Fibroblast of the aortic adventitia (primary cell): ENCODE data around the gene RBM24. TPM values are rescaled to one million over a fixed set of nuclear protein-coding genes. Genes with fewer than 3 reads are reported as not detected.

Source experiments
- DNase-seq: peaks from one replicate; pipeline ENCODE4 v3.0.0-alpha.2; 2010; ENCODE audit warnings: low read depth
- H3K4me3 ChIP-seq: 2 replicates; pipeline ENCODE4 v1.5.1; 2011; ENCODE audit warnings: low read depth, mild to moderate bottlenecking, control low read depth, low read length, moderate library complexity
- total RNA-seq: library from RNA; depleted of rRNA; stranded (reverse); fragments of >200 nt; gene quantifications from 2 replicates; pipeline ENCODE4 v1.2.3, GENCODE V29; 2012; ENCODE audit warnings: low replicate concordance
- TF ChIP-seq, protein P1 (sequence below): IDR thresholded peaks from 2 replicates; pipeline ENCODE4 v1.5.1; 2011; ENCODE audit warnings: mild to moderate bottlenecking, low read length, control low read depth, inconsistent platforms; ENCODE audit not compliant: insufficient read depth

Gene RBM24
- total RNA-seq, 1 donor = 1.9 TPM

GRCh38 chr6:17276766-17277165, 4.4 kb upstream of the RBM24 start:
- DNase-seq = no peak
- TF ChIP-seq, protein P1, sequence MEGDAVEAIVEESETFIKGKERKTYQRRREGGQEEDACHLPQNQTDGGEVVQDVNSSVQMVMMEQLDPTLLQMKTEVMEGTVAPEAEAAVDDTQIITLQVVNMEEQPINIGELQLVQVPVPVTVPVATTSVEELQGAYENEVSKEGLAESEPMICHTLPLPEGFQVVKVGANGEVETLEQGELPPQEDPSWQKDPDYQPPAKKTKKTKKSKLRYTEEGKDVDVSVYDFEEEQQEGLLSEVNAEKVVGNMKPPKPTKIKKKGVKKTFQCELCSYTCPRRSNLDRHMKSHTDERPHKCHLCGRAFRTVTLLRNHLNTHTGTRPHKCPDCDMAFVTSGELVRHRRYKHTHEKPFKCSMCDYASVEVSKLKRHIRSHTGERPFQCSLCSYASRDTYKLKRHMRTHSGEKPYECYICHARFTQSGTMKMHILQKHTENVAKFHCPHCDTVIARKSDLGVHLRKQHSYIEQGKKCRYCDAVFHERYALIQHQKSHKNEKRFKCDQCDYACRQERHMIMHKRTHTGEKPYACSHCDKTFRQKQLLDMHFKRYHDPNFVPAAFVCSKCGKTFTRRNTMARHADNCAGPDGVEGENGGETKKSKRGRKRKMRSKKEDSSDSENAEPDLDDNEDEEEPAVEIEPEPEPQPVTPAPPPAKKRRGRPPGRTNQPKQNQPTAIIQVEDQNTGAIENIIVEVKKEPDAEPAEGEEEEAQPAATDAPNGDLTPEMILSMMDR = no peak
- no peak overlapping the region for H3K4me3 ChIP-seq

- TF ChIP-seq, protein P1 = no peak
- no peak for DNase-seq
- H3K4me3 ChIP-seq = no peak overlapping the region
Observed at GRCh38 chr6:17277256-17277655, 3.9 kb upstream of the RBM24 start.

GRCh38 chr6:17278289-17279063, 2.7 kb upstream of the RBM24 start:
- TF ChIP-seq, protein P1 = no peak
- DNase-seq = peak; percentile 35
- no peak overlapping the region for H3K4me3 ChIP-seq

DNA sequence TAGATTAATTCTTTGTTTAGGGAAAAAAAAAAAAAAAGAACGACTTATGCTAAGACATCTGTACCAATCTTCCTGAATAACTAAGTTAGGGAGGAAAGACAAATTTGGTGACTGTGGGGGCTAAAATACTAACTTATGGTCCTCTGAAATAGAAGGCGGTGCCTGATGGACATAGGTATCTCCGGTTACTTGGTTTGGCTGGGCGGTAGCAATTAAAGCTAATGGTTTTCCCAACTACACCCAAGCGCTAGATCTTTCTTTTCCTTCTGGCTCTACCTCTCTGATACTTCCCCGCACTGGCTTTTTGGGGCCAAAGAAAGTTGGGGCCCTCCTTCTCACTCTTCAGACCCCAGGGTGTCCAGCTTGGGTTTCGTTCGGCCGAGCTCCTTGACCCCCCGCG, 1.0 kb upstream of the RBM24 start:
- H3K4me3 ChIP-seq = no peak overlapping the region
- TF ChIP-seq, protein P1 = no peak
- DNase-seq = no peak

DNA sequence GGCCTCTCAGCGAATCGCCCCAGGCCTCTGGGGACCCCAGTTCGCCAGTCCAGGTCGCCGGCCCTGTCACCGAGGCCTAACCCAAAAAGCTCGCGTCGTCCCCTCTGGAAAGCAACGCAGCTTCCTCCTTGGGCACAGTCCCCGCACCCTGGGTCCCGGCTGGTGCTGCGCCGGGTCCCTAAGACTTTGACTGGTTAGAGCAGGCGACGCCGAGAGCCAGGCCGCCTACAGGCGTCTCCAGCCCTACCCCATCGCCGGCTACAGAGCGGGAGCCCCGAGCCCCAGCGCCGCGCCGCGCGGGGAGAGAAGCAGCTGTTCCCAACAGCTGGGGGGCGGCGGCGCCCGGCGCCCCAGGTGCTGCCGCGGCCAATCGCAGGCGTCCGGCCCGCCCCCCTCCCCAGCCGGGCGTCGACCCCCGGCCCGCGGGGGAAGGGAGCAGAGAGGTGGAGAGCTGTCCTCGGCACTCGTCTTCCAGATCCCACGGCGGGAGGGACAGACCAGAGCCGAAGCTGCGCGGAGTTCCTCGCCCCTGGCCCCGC, 540 bp upstream of the RBM24 start:
- DNase-seq = no peak
- TF ChIP-seq, protein P1 = no peak
- peak overlapping the region; percentile 53 for H3K4me3 ChIP-seq

- TF ChIP-seq, protein P1 = no peak
- peak overlapping the region; percentile 67 for H3K4me3 ChIP-seq
- DNase-seq = peak; percentile 15
Observed at GRCh38 chr6:17281497-17282481, 628 bp downstream of the RBM24 start.
